Measurements from ENCODE around the gene SEC23IP.
"Not testable (repeated sequence)": the region's sequence is repeated elsewhere in the genome, so short reads cannot be mapped to it uniquely, and the experiment has no call there.

The SEC23IP gene

GRCh38 chr10:119886070-119886469 is 6.5 kb upstream of the SEC23IP start:
- not testable (repeated sequence) for DNase-seq

GRCh38 chr10:119888715-119889114 is 3.8 kb upstream of the SEC23IP start:
- not testable (repeated sequence) for DNase-seq

GRCh38 chr10:119889201-119889600 is 3.3 kb upstream of the SEC23IP start:
- DNase-seq: not testable (repeated sequence)

GRCh38 chr10:119890307-119890706 is 2.2 kb upstream of the SEC23IP start:
- DNase-seq: not testable (repeated sequence)

GRCh38 chr10:119891849-119892187 is 712 bp upstream of the SEC23IP start:
- DNase-seq: not testable (repeated sequence)

- DNase-seq: no peak
Observed at GRCh38 chr10:119893074-119893473, 544 bp downstream of the SEC23IP start.

- no peak for DNase-seq
Observed at GRCh38 chr10:119893845-119894427, 1.4 kb downstream of the SEC23IP start.

GRCh38 chr10:119896061-119896655 is 3.6 kb downstream of the SEC23IP start:
- no peak for DNase-seq

- DNase-seq: no peak
Observed at GRCh38 chr10:119896937-119897770, 4.6 kb downstream of the SEC23IP start.

- no peak for DNase-seq
Observed at GRCh38 chr10:119898577-119898976, 6.0 kb downstream of the SEC23IP start.

- no peak for DNase-seq
Observed at GRCh38 chr10:119903946-119904666, 11.6 kb downstream of the SEC23IP start.

GRCh38 chr10:119907695-119908094 is 15.2 kb downstream of the SEC23IP start:
- DNase-seq: not testable (repeated sequence)

GRCh38 chr10:119908166-119908565 is 15.6 kb downstream of the SEC23IP start:
- no peak for DNase-seq

- no peak for DNase-seq
Observed at GRCh38 chr10:119910689-119911088, 18.2 kb downstream of the SEC23IP start.

- DNase-seq: no peak
Observed at GRCh38 chr10:119917777-119918176, 25.2 kb downstream of the SEC23IP start.

GRCh38 chr10:119919271-119919670 is 26.7 kb downstream of the SEC23IP start:
- DNase-seq: no peak

GRCh38 chr10:119919826-119920225 is 27.3 kb downstream of the SEC23IP start:
- DNase-seq: no peak

- no peak for DNase-seq
Observed at GRCh38 chr10:119928411-119928810, 35.9 kb downstream of the SEC23IP start.

- no peak for DNase-seq
Observed at GRCh38 chr10:119931871-119932270, 39.3 kb downstream of the SEC23IP start.

GRCh38 chr10:119932631-119933030 is 40.1 kb downstream of the SEC23IP start:
- DNase-seq: no peak

- DNase-seq: no peak
Observed at GRCh38 chr10:119933179-119933578, 40.6 kb downstream of the SEC23IP start.

- no peak for DNase-seq
Observed at GRCh38 chr10:119940487-119940886, 48.0 kb downstream of the SEC23IP start.

- no peak for DNase-seq
Observed at GRCh38 chr10:119942973-119943372, 50.4 kb downstream of the SEC23IP start.
